ENCODE results near the gene CFAP107.
"Not testable (repeated sequence)": the region's sequence is repeated elsewhere in the genome, so short reads cannot be mapped to it uniquely, and the experiment has no call there.

Gene CFAP107

DNA sequence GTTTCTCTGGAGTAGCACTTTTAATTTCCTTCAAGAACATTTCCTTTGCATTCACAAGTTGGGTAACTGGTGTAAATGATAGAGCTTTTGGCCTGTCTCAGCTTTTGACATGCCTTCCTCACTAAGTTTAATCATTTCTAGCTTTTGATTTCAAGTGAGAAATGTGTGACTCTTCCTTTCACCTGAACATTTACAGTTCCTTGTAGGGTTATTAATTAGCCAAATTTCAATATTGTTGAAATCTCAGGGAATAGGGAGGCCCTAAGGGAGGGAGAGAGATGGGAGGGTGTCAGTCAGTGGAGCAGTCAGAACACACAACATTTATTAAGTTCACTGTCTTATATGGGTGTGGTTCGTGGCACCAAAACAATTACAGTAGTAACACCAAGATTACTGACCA is 15.8 kb upstream of the CFAP107 start:
- H3K27me3 Mint-ChIP-seq (ENCODE audit: low read depth) = peaks cover 25% of the 10 kb centered on the region
- no peak overlapping the region for H3K27ac Mint-ChIP-seq
- no peak overlapping the region for H3K4me3 Mint-ChIP-seq
- TF ChIP-seq, protein P1, sequence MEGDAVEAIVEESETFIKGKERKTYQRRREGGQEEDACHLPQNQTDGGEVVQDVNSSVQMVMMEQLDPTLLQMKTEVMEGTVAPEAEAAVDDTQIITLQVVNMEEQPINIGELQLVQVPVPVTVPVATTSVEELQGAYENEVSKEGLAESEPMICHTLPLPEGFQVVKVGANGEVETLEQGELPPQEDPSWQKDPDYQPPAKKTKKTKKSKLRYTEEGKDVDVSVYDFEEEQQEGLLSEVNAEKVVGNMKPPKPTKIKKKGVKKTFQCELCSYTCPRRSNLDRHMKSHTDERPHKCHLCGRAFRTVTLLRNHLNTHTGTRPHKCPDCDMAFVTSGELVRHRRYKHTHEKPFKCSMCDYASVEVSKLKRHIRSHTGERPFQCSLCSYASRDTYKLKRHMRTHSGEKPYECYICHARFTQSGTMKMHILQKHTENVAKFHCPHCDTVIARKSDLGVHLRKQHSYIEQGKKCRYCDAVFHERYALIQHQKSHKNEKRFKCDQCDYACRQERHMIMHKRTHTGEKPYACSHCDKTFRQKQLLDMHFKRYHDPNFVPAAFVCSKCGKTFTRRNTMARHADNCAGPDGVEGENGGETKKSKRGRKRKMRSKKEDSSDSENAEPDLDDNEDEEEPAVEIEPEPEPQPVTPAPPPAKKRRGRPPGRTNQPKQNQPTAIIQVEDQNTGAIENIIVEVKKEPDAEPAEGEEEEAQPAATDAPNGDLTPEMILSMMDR (IDR thresholded peaks at IDR 0.05; ENCODE audit: unreplicated experiment in 3 of 3) = no peak
- H3K9me3 Mint-ChIP-seq = peaks cover 42% of the 10 kb centered on the region
- no peaks in the 10 kb centered on the region for H3K4me1 Mint-ChIP-seq
- H3K36me3 Mint-ChIP-seq (ENCODE audit: low read depth) = no peaks in the 10 kb centered on the region

DNA sequence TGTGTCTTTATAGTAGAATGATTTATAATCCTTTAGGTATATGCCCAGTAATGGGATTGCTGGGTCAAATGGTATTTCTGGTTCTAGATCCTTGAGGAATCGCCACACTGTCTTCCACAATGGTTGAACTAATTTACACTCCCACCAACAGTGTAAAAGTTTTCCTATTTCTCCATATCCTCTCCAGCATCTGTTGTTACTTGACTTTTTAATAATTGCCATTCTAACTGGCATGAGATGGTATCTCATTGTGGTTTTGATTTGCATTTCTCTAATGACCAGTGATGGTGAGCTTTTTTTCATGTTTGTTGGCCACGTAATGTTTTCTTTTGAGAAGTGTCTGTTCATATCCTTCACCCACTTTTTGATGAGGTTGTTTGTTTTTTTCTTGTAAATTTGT is 14.9 kb upstream of the CFAP107 start:
- H3K4me1 Mint-ChIP-seq; H3K4me3 Mint-ChIP-seq; H3K27ac Mint-ChIP-seq; H3K36me3 Mint-ChIP-seq (ENCODE audit: low read depth): not testable (repeated sequence)
- peaks cover 45% of the 10 kb centered on the region for H3K9me3 Mint-ChIP-seq
- peaks cover 25% of the 10 kb centered on the region for H3K27me3 Mint-ChIP-seq (ENCODE audit: low read depth)

GRCh38 chr1:12734651-12735050 is 11.3 kb upstream of the CFAP107 start:
- peaks cover 53% of the 10 kb centered on the region for H3K9me3 Mint-ChIP-seq
- peaks cover 25% of the 10 kb centered on the region for H3K27me3 Mint-ChIP-seq (ENCODE audit: low read depth)
- TF ChIP-seq, protein P1 (IDR thresholded peaks at IDR 0.05; ENCODE audit: unreplicated experiment in 3 of 3) = no peak
- no peaks in the 10 kb centered on the region for H3K36me3 Mint-ChIP-seq (ENCODE audit: low read depth)
- H3K27ac Mint-ChIP-seq = no peak overlapping the region
- H3K4me3 Mint-ChIP-seq = no peak overlapping the region
- H3K4me1 Mint-ChIP-seq = peaks cover 5% of the 10 kb centered on the region

DNA sequence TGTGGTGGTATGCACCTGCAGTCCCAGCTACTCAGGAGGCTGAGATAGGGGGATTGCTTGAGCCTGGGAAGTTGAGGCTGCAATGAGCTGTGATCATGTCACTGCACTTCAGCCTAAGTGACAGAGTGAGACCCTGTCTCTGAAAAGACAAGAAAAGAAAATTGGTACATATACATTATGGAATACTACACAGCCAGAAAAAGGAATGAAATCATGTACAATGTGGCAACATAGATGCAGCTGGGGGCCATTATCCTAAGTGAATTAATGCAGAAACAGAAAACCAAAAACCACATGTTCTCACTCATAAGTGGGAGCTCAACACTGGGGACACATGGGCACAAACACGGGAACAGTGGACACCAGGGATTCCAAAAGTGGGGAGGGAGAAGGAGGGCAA is 7.1 kb upstream of the CFAP107 start:
- Mint-ChIP-seq H3K9me3 (peaks cover 26% of the 10 kb centered on the region), H3K27ac (no peak overlapping the region), H3K36me3 (ENCODE audit: low read depth) (no peaks in the 10 kb centered on the region), H3K27me3 (ENCODE audit: low read depth) (peaks cover 8% of the 10 kb centered on the region), H3K4me3 (no peak overlapping the region), H3K4me1 (peaks cover 5% of the 10 kb centered on the region)
- TF ChIP-seq, protein P1 (IDR thresholded peaks at IDR 0.05; ENCODE audit: unreplicated experiment in 3 of 3) = no peak

DNA sequence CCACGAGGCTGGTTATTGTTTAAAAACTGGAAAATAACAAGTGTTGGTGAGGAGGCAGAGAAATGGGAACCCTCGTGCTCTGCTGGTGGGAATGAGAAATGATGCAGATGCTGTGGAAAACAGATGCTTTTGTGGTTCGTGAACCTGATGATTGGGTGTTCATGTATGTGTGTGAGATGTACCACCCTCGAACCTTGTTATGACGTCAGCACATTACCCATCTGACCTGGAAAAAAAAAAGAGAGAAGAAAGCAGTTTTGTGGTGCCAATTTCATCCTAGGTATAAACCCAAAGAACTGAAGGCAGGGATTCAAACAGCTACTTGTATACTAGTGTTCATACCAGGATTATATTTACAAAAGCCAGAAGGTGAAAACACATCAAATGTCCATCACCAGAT is 6.4 kb upstream of the CFAP107 start:
- Mint-ChIP-seq H3K4me1 (peaks cover 5% of the 10 kb centered on the region), H3K27me3 (ENCODE audit: low read depth) (peaks cover 4% of the 10 kb centered on the region), H3K9me3 (peaks cover 26% of the 10 kb centered on the region), H3K27ac (no peak overlapping the region), H3K4me3 (no peak overlapping the region), H3K36me3 (ENCODE audit: low read depth) (no peaks in the 10 kb centered on the region)
- TF ChIP-seq, protein P1 (IDR thresholded peaks at IDR 0.05; ENCODE audit: unreplicated experiment in 3 of 3) = no peak

GRCh38 chr1:12741946-12742345 is 4.1 kb upstream of the CFAP107 start:
- Mint-ChIP-seq H3K27me3 (ENCODE audit: low read depth) (no peaks in the 10 kb centered on the region), H3K27ac (no peak overlapping the region), H3K36me3 (ENCODE audit: low read depth) (no peaks in the 10 kb centered on the region), H3K4me3 (no peak overlapping the region), H3K9me3 (peaks cover 23% of the 10 kb centered on the region), H3K4me1 (peaks cover 12% of the 10 kb centered on the region)
- TF ChIP-seq, protein P1 (IDR thresholded peaks at IDR 0.05; ENCODE audit: unreplicated experiment in 3 of 3) = no peak

Data from nephron (organoid).